Medulla oblongata (tissue), 1 donor: ENCODE data around the gene HPRT1.

Experiments
- DNase-seq: peaks from one replicate; pipeline ENCODE4 v3.0.0-alpha.2; 2015; ENCODE audit errors: extremely low spot score

HPRT1 gene

GRCh38 chrX:134543288-134543687 lies 83.3 kb downstream of the HPRT1 start:
- DNase-seq, result no peak

DNA sequence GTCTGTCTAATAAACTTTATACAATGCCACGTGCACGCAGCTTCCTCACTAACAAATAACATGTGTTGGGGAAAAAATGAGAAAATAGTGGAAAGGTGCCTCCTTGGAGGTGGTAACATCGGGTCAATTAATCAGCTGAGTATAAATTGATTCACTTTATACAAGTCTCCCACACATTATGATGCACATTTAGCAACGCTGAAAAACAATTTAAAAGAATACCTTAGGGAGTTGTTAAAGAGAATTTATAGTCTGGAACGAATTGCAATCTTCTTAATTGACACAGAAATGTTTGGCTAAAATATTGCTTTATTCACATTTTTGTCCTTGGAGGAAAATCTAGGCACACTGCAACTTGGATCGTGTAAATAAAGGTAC lies 84.2 kb downstream of the HPRT1 start:
- no peak for DNase-seq

DNA sequence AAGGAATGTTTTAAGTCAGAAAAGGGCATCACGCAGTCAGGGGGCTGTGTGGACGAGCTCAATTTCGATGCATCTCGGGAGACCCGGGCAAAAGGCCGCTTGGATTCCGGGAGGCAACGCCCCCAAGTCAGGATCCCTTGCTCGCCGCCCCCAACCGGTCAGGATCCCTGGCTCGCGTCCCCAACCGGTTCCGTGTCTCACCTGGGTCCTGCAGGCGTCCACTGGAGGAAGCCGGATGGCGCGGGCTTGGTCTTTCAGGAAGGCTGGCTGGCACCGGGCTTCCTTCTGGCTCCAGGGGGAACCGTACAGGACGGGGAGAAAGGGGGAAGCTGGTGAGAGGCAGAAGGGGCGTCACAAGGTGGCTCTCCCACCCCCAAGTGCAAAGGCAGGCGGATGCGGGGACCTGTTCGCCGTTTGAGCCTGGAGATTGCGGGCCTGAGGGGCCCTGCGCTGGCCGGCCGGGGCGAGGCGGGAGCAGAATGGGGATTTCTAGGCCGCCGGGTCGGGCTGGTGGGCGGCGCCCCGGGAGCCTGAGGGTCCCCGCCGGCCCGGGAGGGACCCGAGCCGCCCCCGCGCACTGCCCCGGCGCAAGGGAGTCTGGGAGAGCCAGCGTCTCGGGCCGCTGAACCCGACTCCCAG lies 84.7 kb downstream of the HPRT1 start:
- DNase-seq, result no peak

DNA sequence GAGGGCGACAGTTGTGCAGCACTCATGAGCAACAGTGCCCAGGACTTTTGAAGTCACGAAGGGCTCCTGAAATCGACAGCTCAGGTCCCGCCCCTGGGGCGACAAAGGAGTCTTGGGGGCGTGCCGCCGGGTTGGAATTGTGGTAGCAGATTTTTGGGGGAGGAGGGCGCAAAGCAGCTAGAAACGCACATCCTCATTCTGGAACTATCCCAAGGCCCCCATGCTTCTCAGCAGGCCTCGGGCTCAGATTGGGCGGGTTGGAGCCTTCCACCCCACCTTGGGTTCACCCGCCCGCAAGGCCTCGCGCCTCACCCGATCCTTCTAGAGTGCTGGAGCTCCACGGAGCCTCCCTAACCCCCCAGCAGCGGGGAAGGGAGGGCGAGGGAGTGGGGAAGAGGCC lies 85.5 kb downstream of the HPRT1 start:
- no peak for DNase-seq

GRCh38 chrX:134546187-134546586 lies 86.2 kb downstream of the HPRT1 start:
- no peak for DNase-seq

- DNase-seq, result no peak
Observed at GRCh38 chrX:134547047-134547679, 87.2 kb downstream of the HPRT1 start.

- no peak for DNase-seq
Observed at GRCh38 chrX:134548257-134549201, 88.6 kb downstream of the HPRT1 start.
